Measurements from ENCODE around the gene LGALS3BP.

DNA sequence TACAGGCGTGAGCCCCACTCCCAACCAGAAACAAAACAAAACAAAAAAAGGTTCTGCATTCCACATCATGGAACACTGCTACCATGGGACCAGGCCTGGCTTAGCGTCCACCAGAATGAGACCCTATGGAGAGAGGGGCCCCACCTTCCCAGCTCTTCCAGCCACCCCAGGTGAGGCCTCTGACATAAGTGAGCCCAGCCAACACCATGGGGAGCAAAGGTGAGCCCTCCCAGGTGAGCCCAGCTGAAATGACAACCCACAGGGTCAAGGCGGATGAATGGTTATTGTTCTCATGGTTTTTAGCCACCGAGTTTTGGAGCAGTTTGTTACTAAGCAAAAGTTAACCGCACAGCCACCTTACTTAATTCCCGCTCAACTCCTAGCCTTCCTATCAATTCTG, 16.3 kb downstream of the LGALS3BP start:
- TF ChIP-seq POLR2AphosphoS5 (IDR thresholded peaks at IDR 0.05; ENCODE audit: low read depth, low read length) (no peak), ZBTB7A (CRISPR knock-in tag; IDR thresholded peaks at IDR 0.05) (no peak), SMYD3 (CRISPR knock-in tag; IDR thresholded peaks at IDR 0.05) (no peak), EZH2 (conservative IDR thresholded peaks at IDR 0.05; ENCODE audit: low read depth, low read length) (no peak), POLR2A (IDR thresholded peaks at IDR 0.05; ENCODE audit: insufficient read depth in 1 of 2, low read depth in 2 of 2, low read length in 2 of 2) (no peak), YY1 (IDR thresholded peaks at IDR 0.05; ENCODE audit: insufficient read depth, insufficient replicate concordance, low read depth, low read length) (no peak), SUZ12 (IDR thresholded peaks at IDR 0.05; ENCODE audit: low read depth, low read length) (no peak), PHF20 (CRISPR knock-in tag; IDR thresholded peaks at IDR 0.05) (no peak)
- TF ChIP-seq, protein P1, sequence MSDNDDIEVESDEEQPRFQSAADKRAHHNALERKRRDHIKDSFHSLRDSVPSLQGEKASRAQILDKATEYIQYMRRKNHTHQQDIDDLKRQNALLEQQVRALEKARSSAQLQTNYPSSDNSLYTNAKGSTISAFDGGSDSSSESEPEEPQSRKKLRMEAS (IDR thresholded peaks at IDR 0.05), result no peak
- TF ChIP-seq, protein P2, sequence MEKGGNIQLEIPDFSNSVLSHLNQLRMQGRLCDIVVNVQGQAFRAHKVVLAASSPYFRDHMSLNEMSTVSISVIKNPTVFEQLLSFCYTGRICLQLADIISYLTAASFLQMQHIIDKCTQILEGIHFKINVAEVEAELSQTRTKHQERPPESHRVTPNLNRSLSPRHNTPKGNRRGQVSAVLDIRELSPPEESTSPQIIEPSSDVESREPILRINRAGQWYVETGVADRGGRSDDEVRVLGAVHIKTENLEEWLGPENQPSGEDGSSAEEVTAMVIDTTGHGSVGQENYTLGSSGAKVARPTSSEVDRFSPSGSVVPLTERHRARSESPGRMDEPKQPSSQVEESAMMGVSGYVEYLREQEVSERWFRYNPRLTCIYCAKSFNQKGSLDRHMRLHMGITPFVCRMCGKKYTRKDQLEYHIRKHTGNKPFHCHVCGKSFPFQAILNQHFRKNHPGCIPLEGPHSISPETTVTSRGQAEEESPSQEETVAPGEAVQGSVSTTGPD (CRISPR knock-in tag; IDR thresholded peaks at IDR 0.05), result no peak

All from HepG2 (cell line).